PC-3 (cell line): ENCODE results near the gene ZNF346. TPM values are rescaled to one million over a fixed set of nuclear protein-coding genes. Genes with fewer than 3 reads are reported as not detected.

Experiments used
- ATAC-seq: fragments of 200-7000 bp; cut with Tn5 transposase; 2 replicates; pipeline ENCODE4 v1.9.1; 2020; ENCODE audit warnings: mild to moderate bottlenecking, moderate library complexity
- BruUV-seq: library from RNA; stranded (reverse); fragments of 400-500 nt; replicated peaks from 2 replicates; lab custom pipeline; 2021; lab: Mats Ljungman, UMichigan
- CTCF ChIA-PET: fragments of 300-600 bp; sonication (Branson Sonifier 250); formaldehyde crosslinking; loops from one replicate; lab custom pipeline; 2022; ENCODE audit warnings: antibody characterized with exemption; lab: Charles Lee
- POLR2A ChIA-PET: fragments of 300-600 bp; sonication (Branson Sonifier 250); formaldehyde crosslinking; loops from one replicate; lab custom pipeline; 2022; ENCODE audit warnings: antibody characterized with exemption; ENCODE audit not compliant: unreplicated experiment; lab: Charles Lee
- DNase-seq: peaks from one replicate; pipeline ENCODE4 v3.0.0-alpha.2; 2015
- H2AFZ ChIP-seq: fragments of 300-600 bp; sonication (generic); 2 replicates; pipeline ENCODE4 v1.6.0; 2016; ENCODE audit warnings: antibody characterized with exemption, low read length
- H3F3A ChIP-seq: fragments of 300-600 bp; sonication (generic); one replicate; pipeline ENCODE4 v1.6.0; 2017; ENCODE audit warnings: antibody characterized with exemption, low read length, control low read depth, mild to moderate bottlenecking; ENCODE audit not compliant: unreplicated experiment
- H3K27ac ChIP-seq: fragments of 300-600 bp; sonication (generic); 2 replicates; pipeline ENCODE4 v1.5.1; 2016; ENCODE audit warnings: mild to moderate bottlenecking, low read length
- H3K27me3 ChIP-seq: fragments of 300-600 bp; sonication (generic); 2 replicates; pipeline ENCODE4 v1.6.1; 2016; ENCODE audit warnings: low read length, mixed read lengths
- H3K36me3 ChIP-seq: fragments of 300-600 bp; sonication (generic); 2 replicates; pipeline ENCODE4 v1.6.1; 2016; ENCODE audit warnings: low read depth, mixed run types, low read length, mixed read lengths
- H3K4me1 ChIP-seq: fragments of 300-600 bp; sonication (generic); 2 replicates; pipeline ENCODE4 v1.5.1; 2016; ENCODE audit warnings: low read length; ENCODE audit not compliant: insufficient read depth
- H3K4me2 ChIP-seq: fragments of 300-600 bp; sonication (generic); 2 replicates; pipeline ENCODE4 v1.6.0; 2016; ENCODE audit warnings: low read length
- H3K4me3 ChIP-seq: fragments of 300-600 bp; sonication (generic); 2 replicates; pipeline ENCODE4 v1.5.1; 2016; ENCODE audit warnings: mild to moderate bottlenecking, low read length, mixed read lengths
- H3K79me2 ChIP-seq: fragments of 300-600 bp; sonication (generic); 2 replicates; pipeline ENCODE4 v1.6.1; 2017; ENCODE audit warnings: low read length, mixed read lengths
- H3K9ac ChIP-seq: fragments of 300-600 bp; sonication (generic); 2 replicates; pipeline ENCODE4 v1.6.0; 2016; ENCODE audit warnings: mild to moderate bottlenecking, low read length
- H3K9me2 ChIP-seq: fragments of 300-600 bp; sonication (generic); replicated peaks from 2 replicates; pipeline ENCODE4 v1.6.1; 2016; ENCODE audit warnings: mixed run types, low read length, mixed read lengths
- H3K9me3 ChIP-seq: fragments of 300-600 bp; sonication (generic); 2 replicates; pipeline ENCODE4 v1.6.1; 2016; ENCODE audit warnings: low read length, mixed read lengths
- H4K20me1 ChIP-seq: fragments of 300-600 bp; sonication (generic); 2 replicates; pipeline ENCODE4 v1.6.1; 2016; ENCODE audit warnings: low read length, mixed read lengths
- CTCF ChIP-seq: fragments of 300-600 bp; sonication (generic); conservative IDR thresholded peaks from 2 replicates; pipeline ENCODE4 v1.5.1; 2017; ENCODE audit warnings: antibody characterized with exemption, low read depth, mild to moderate bottlenecking, low read length
- EZH2 ChIP-seq: fragments of 300-600 bp; sonication (generic); IDR thresholded peaks from one replicate; pipeline ENCODE4 v1.6.1; 2017; ENCODE audit warnings: antibody characterized with exemption, mild to moderate bottlenecking, low read length; ENCODE audit not compliant: unreplicated experiment
- EZH2phosphoT487 ChIP-seq: fragments of 300-600 bp; sonication (generic); IDR thresholded peaks from 2 replicates; pipeline ENCODE4 v1.6.1; 2018; ENCODE audit warnings: mild to moderate bottlenecking, antibody characterized with exemption, low read length, borderline replicate concordance
- intact Hi-C: fragments of 100-400 bp; cut with micrococcal nuclease; formaldehyde crosslinking; loops from 2 replicates; pipeline ENCODE4 v1.9.0; 2023
- total RNA-seq: library from RNA; depleted of rRNA; stranded (reverse); fragments of >200 nt; gene quantifications from 2 replicates; pipeline ENCODE4 v1.2.3, GENCODE V29; 2014

ZNF346 gene
- total RNA-seq, 1 experiment from 2014 or later, result 38.9 TPM

GRCh38 chr5:177085985-177086653, 63.6 kb downstream of the ZNF346 start:
- ATAC-seq (no peak; the same call in 1 of the 2 replicates), DNase-seq (no peak)
- Histone ChIP-seq H4K20me1 (no peaks in the 10 kb centered on the region), H3K4me1 (peaks cover 8% of the 10 kb centered on the region; the same call in 1 of the 2 replicates), H3K79me2 (0 out of 2 replicates have a peak, but pooled peaks cover 3% of the 10 kb centered on the region), H3K4me2 (peak overlapping the region; percentile 33), H3K36me3 (no peaks in the 10 kb centered on the region), H3K27ac (no peak overlapping the region), H3F3A (peaks cover 6% of the 10 kb centered on the region), H3K4me3 (no peak overlapping the region), H3K9me2 (no peaks in the 10 kb centered on the region), H3K9me3 (no peaks in the 10 kb centered on the region), H3K27me3 (no peaks in the 10 kb centered on the region), H2AFZ (no peak overlapping the region), H3K9ac (no peak overlapping the region)
- intact Hi-C loops, result no loop called here
- TF ChIP-seq EZH2phosphoT487 (no peak), CTCF (no peak), EZH2 (no peak)
- ChIA-PET CTCF (interaction anchor here (0.6 to 1.1 kb wide), 2 partner anchors 15 to 216 kb away, joined by 8 to 9 read pairs; no protein-coding TSS in a partner anchor), POLR2A (interaction anchor here (0.5 kb wide), 1 partner anchor 77 kb away, joined by 3 read pairs; no protein-coding TSS in a partner anchor)
- BruUV-seq, result no TSS peak

GRCh38 chr5:177086654-177087397, 64.3 kb downstream of the ZNF346 start, which contains the start of gene FGFR4:
Gene FGFR4, plus strand, starts transcription at chr5:177086915. Its CDS starts 2,688 bp downstream, at chr5:177089603.
- no peak within 1 kb of the TSS for H3K27ac ChIP-seq
- peak; percentile 81 for DNase-seq
- peak within 1 kb of the TSS; percentile 100 for H3K4me2 ChIP-seq
- no TSS peak for BruUV-seq
- TF ChIP-seq CTCF (peak; percentile 87), EZH2phosphoT487 (no peak)
- H3K4me1 ChIP-seq, result peaks cover 8% of the 10 kb centered on the region; the same call in 1 of the 2 replicates
- no peaks in the 10 kb centered on the region for H3K27me3 ChIP-seq
- H4K20me1 ChIP-seq, result no peaks in the 10 kb centered on the region
- H3K9me2 ChIP-seq, result no peaks in the 10 kb centered on the region
- 0 out of 2 replicates have a peak, but pooled peaks cover 3% of the 10 kb centered on the region for H3K79me2 ChIP-seq
- intact Hi-C loops, result no loop called here
- ChIA-PET CTCF (interaction anchor here (0.6 to 1.1 kb wide), 2 partner anchors 15 to 215 kb away, joined by 8 to 9 read pairs; no protein-coding TSS in a partner anchor), POLR2A (interaction anchor here (0.5 kb wide), 1 partner anchor 76 kb away, joined by 3 read pairs; no protein-coding TSS in a partner anchor)
- peak; percentile 74 for ATAC-seq
- peak within 1 kb of the TSS; percentile 92 for H3K4me3 ChIP-seq
- peak within 1 kb of the TSS; percentile 66 for H3K9ac ChIP-seq
- no peaks in the 10 kb centered on the region for H3K9me3 ChIP-seq
- no peaks in the 10 kb centered on the region for H3K36me3 ChIP-seq
- peaks cover 6% of the 10 kb centered on the region for H3F3A ChIP-seq
- peak within 1 kb of the TSS; percentile 98 for H2AFZ ChIP-seq
